Measurements from ENCODE around the gene KIAA0825.

DNA sequence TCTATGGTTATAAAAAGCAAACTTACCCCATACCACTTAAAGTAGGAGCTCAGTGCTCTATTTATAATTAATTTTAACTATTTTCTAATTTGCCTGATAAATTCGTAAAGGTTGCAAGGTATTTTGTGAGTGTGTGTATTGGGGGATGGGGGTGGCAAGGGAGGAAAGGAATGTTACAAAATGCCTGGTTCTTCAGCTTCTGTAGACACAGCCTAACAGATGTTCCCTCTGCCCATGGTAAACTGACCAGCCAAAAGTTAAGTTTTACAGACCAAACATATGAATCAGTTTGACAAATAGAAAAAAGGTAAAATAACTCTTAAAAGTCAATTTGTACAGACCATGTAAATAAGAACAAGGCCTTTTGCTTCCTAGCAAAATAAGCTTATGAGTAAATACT lies 232.6 kb downstream of the KIAA0825 start:
- TF ChIP-seq POLR2A (IDR thresholded peaks at IDR 0.05): no peak
- TF ChIP-seq, protein P1, sequence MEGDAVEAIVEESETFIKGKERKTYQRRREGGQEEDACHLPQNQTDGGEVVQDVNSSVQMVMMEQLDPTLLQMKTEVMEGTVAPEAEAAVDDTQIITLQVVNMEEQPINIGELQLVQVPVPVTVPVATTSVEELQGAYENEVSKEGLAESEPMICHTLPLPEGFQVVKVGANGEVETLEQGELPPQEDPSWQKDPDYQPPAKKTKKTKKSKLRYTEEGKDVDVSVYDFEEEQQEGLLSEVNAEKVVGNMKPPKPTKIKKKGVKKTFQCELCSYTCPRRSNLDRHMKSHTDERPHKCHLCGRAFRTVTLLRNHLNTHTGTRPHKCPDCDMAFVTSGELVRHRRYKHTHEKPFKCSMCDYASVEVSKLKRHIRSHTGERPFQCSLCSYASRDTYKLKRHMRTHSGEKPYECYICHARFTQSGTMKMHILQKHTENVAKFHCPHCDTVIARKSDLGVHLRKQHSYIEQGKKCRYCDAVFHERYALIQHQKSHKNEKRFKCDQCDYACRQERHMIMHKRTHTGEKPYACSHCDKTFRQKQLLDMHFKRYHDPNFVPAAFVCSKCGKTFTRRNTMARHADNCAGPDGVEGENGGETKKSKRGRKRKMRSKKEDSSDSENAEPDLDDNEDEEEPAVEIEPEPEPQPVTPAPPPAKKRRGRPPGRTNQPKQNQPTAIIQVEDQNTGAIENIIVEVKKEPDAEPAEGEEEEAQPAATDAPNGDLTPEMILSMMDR (IDR thresholded peaks at IDR 0.05): no peak

Measured in adrenal gland (tissue), 5 donors.